Psoas muscle (tissue), 8 donors: ENCODE results near the gene GCNT2. TPM values are rescaled to one million over a fixed set of nuclear protein-coding genes. Genes with fewer than 3 reads are reported as not detected.
A peak's percentile ranks its signal among the peaks of the same experiment; 100 is the strongest.

Experiments used
- ATAC-seq, 4 donors: fragments of 200-7000 bp; cut with Tn5 transposase; one replicate each; pipeline ENCODE4 v1.9.1; 2020; ENCODE audit warnings: moderate library complexity in 3 of 4, mild to moderate bottlenecking in 2 of 4
- DNase-seq, 2 donors: peaks; one replicate each; pipeline ENCODE4 v3.0.0-alpha.2; 2020
- H3K27ac ChIP-seq: fragments of 200-600 bp; one replicate; pipeline ENCODE4 v1.8.0; 2022
- H3K27me3 ChIP-seq, 3 donors: fragments of 200-600 bp in 1 of 3; one replicate each; pipeline versions ENCODE4 v1.6.1 to v1.8.0; 2013 to 2022; ENCODE audit warnings: low read length in 2 of 3, mild to moderate bottlenecking in 2 of 3, moderate library complexity in 1 of 3; ENCODE audit not compliant: insufficient read depth in 3 of 3
- H3K36me3 ChIP-seq, 2 donors: fragments of 200-600 bp in 1 of 2; one replicate each; pipeline versions ENCODE4 v1.6.1 to v1.8.0; 2013 to 2022; ENCODE audit warnings: low read depth in 1 of 2, mild to moderate bottlenecking in 1 of 2, moderate library complexity in 1 of 2; ENCODE audit not compliant: insufficient read depth in 1 of 2
- H3K4me1 ChIP-seq: fragments of 200-600 bp; one replicate; pipeline ENCODE4 v1.8.0; 2022
- H3K4me3 ChIP-seq: fragments of 200-600 bp; one replicate; pipeline ENCODE4 v1.8.0; 2022; ENCODE audit warnings: mild to moderate bottlenecking
- H3K9me3 ChIP-seq: fragments of 200-600 bp; one replicate; pipeline ENCODE4 v1.8.0; 2022
- CTCF ChIP-seq: fragments of 200-600 bp; IDR thresholded peaks from one replicate; pipeline ENCODE4 v1.8.0; 2022; ENCODE audit warnings: antibody characterized with exemption
- WGBS, 3 donors: extraction: QIAGEN DNeasy Blood & Tissue Kit; methylation state at CpG; one replicate each; pipeline versions ENCODE4 v1.1.6 to v1.1.7; 2013; 5-methylcytosine and 5-hydroxymethylcytosine counted together
- intact Hi-C, 2 donors: fragments of 100-400 bp; cut with DNase I; formaldehyde crosslinking; loops; one replicate each; pipeline versions ENCODE4 v1.11.0 to v1.14.2; 2022
- polyA plus RNA-seq, 3 donors: library from polyadenylated mRNA; stranded (reverse); fragments of 200-250 nt; gene quantifications; one replicate each; pipeline ENCODE4 v1.2.3, GENCODE V29; 2013
- total RNA-seq, 4 donors: library from RNA; stranded (reverse); fragmentation: NEBNext Ultra II Directional in 2 of 4; extraction: Animal tissue kit (Norgen Biotek cat#: 25700) in 2 of 4; gene quantifications; one replicate each; pipeline versions ENCODE4 v1.2.1 to v1.2.4, GENCODE V29; 2021 to 2023
- donor health status: healthy with polysubstance abuse.
- donor health status: DM: no; HTN: no; CAD: no; lungs with moderate emphysema.
- donor health status: Bipolar disorder and iron deficiency.
- donor health status: healthy.
- donor health status: DM: yes; HTN: yes; CAD: no.
- donor health status: DM: no; HTN: no; CAD: no.
- donor health status: DM: no; HTN: no; CAD: no.
- donor health status: DM: yes; HTN: yes; CAD: no.

The GCNT2 gene
- total and polyA plus RNA-seq, 7 donors, result 0.27 to 23.1 (median 10.1) TPM

DNA sequence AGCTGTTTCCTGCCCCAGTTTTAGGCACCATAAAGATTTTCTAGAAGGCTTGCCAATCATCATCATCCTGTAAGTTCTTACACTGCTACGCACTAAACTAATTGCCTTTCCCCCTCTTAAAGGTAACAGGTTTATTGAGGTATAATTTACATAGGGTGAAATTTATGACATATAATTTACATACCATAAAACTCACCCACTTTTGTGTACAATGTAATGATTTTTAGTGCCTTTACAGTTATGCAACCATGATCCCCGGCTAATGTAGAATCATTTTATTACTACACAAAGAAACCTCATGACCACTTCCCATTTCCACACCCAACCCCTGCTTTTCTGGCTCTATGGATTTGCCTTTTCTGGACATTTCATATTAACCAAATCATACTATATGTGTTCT lies 21.1 kb downstream of the GCNT2 start:
- WGBS, 3 donors, result 60 to 73% (median 68%) methylated on average over 2 of the region's 2 CpGs
- Histone ChIP-seq H3K27me3 (no peaks in the 10 kb centered on the region), H3K9me3 (no peaks in the 10 kb centered on the region), H3K4me3 (no peak overlapping the region), H3K36me3 (no peaks in the 10 kb centered on the region), H3K27ac (no peak overlapping the region), H3K4me1 (no peaks in the 10 kb centered on the region)
- ATAC-seq (no peak), DNase-seq (no peak)
- intact Hi-C loops, result no loop called here
- no peak for TF ChIP-seq CTCF

GRCh38 chr6:10543488-10543887 lies 22.3 kb downstream of the GCNT2 start:
- 89 to 92% (median 90%) methylated on average over 2 of the region's 2 CpGs for WGBS, 3 donors
- Histone ChIP-seq H3K27ac (no peak overlapping the region), H3K27me3 (no peaks in the 10 kb centered on the region), H3K4me1 (no peaks in the 10 kb centered on the region), H3K36me3 (no peaks in the 10 kb centered on the region), H3K9me3 (no peaks in the 10 kb centered on the region), H3K4me3 (no peak overlapping the region)
- TF ChIP-seq CTCF, result no peak
- intact Hi-C loops, result no loop called here
- DNase-seq, result no peak
- no peak for ATAC-seq

DNA sequence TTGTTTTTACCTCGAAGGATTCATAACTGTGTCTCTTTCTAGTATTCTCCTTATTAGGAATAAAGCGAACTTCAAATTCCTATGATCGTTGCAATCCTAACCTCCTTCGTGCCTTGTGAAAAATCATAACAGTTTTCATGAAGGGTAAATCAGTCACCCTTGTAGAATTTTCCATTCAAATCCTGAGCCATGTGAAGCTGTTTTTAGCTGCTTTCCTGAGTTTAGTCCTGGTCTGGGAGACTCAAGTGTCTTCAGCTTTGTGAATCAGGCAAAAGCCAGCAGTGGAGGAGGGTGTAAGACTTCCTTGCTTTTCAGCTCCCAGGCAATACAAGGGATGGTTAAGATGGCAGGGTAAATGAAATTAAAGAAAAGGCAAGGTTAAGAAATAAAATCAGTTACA lies 24.3 kb downstream of the GCNT2 start:
- no peaks in the 10 kb centered on the region for H3K36me3 ChIP-seq
- H3K9me3 ChIP-seq, result no peaks in the 10 kb centered on the region
- TF ChIP-seq CTCF, result no peak
- intact Hi-C loops, result no loop called here
- WGBS, 3 donors, result 48 to 63% (median 63%) methylated on average over 4 of the region's 4 CpGs
- H3K4me1 ChIP-seq, result no peaks in the 10 kb centered on the region
- H3K4me3 ChIP-seq, result no peak overlapping the region
- no peaks in the 10 kb centered on the region for H3K27me3 ChIP-seq
- H3K27ac ChIP-seq, result no peak overlapping the region
- ATAC-seq, result no peak
- no peak for DNase-seq

DNA sequence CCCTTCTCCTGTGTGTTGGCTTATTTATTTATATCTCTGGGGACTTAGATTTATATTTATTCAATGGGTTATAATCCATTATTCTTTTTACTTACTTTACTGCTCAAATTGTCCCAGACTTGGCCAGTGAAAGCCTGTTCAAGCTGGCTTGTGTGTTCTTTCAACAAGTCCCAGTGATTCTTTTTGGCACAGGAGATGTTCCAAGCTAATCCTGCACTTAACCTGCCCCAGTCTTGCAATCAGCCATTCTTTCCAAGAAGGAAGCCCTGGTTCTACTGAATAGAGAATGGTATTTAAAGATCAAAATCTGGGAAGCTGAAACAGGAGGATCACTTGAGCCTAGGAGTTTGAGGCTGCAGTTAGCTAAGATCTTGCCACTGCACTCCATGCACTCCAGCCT lies 26.7 kb downstream of the GCNT2 start:
- Histone ChIP-seq H3K4me3 (no peak overlapping the region), H3K36me3 (no peaks in the 10 kb centered on the region), H3K27me3 (no peaks in the 10 kb centered on the region), H3K4me1 (no peaks in the 10 kb centered on the region), H3K9me3 (no peaks in the 10 kb centered on the region), H3K27ac (no peak overlapping the region)
- no peak for TF ChIP-seq CTCF
- DNase-seq (no peak), ATAC-seq (peak in 2 of 4 donors; percentile 40 to 43)
- intact Hi-C loops, result no loop called here

GRCh38 chr6:10550764-10551163 lies 29.6 kb downstream of the GCNT2 start:
- no peaks in the 10 kb centered on the region for H3K4me1 ChIP-seq
- H3K9me3 ChIP-seq, result no peaks in the 10 kb centered on the region
- 85 to 93% (median 93%) methylated on average over 1 of the region's 1 CpG for WGBS, 3 donors

More at GRCh38 chr6:10550764-10551163, 29.6 kb downstream of the GCNT2 start:
- no peak overlapping the region for H3K4me3 ChIP-seq
- intact Hi-C loops, result no loop called here
- no peak overlapping the region for H3K27ac ChIP-seq
- ATAC-seq (no peak), DNase-seq (no peak)
- H3K27me3 ChIP-seq, result no peaks in the 10 kb centered on the region
- no peak for TF ChIP-seq CTCF
- no peaks in the 10 kb centered on the region for H3K36me3 ChIP-seq
